Trophoblast cell (in vitro differentiated cells and primary cell): ENCODE results near the gene AGAP1.

Source experiments
- DNase-seq, 2 donors: peaks; one replicate each; pipeline ENCODE4 v3.0.0-alpha.2; 2016
- H2AFZ ChIP-seq: 2 replicates; pipeline ENCODE4 v1.6.1; 2013; ENCODE audit warnings: low read length, moderate library complexity, mild to moderate bottlenecking; ENCODE audit not compliant: insufficient read depth, poor library complexity
- H2AK5ac ChIP-seq: 2 replicates; pipeline ENCODE4 v1.6.1; 2013; ENCODE audit warnings: mild to moderate bottlenecking, low read length
- H2BK120ac ChIP-seq: 2 replicates; pipeline ENCODE4 v1.6.1; 2013; ENCODE audit warnings: low read length, mild to moderate bottlenecking, moderate library complexity; ENCODE audit not compliant: insufficient read depth, poor library complexity
- H2BK12ac ChIP-seq: 2 replicates; pipeline ENCODE4 v1.6.1; 2013; ENCODE audit warnings: mild to moderate bottlenecking, low read length, moderate library complexity
- H2BK5ac ChIP-seq: 2 replicates; pipeline ENCODE4 v1.6.1; 2013; ENCODE audit warnings: low read length, low read depth, moderate library complexity, mild to moderate bottlenecking; ENCODE audit not compliant: poor library complexity
- H3K14ac ChIP-seq: 2 replicates; pipeline ENCODE4 v1.6.1; 2013; ENCODE audit warnings: mild to moderate bottlenecking, low read length
- H3K18ac ChIP-seq: 2 replicates; pipeline ENCODE4 v1.6.1; 2013; ENCODE audit warnings: mild to moderate bottlenecking, low read length
- H3K23ac ChIP-seq: 2 replicates; pipeline ENCODE4 v1.6.1; 2013; ENCODE audit warnings: low read length
- H3K27ac ChIP-seq: 2 replicates; pipeline ENCODE4 v1.5.1; 2013; ENCODE audit warnings: low read depth, mild to moderate bottlenecking, inconsistent platforms, low read length, moderate library complexity
- H3K27me3 ChIP-seq: 2 replicates; pipeline ENCODE4 v1.6.1; 2013; ENCODE audit warnings: inconsistent platforms, mild to moderate bottlenecking, low read length, moderate library complexity; ENCODE audit not compliant: insufficient read depth
- H3K36me3 ChIP-seq, 2 experiments: 1 replicate in 1 of 2; 2 replicates in 1 of 2; pipeline ENCODE4 v1.6.1; 2013; ENCODE audit warnings: low read length in 2 of 2, mild to moderate bottlenecking in 2 of 2, moderate library complexity in 1 of 2; ENCODE audit not compliant: insufficient read depth in 2 of 2, control insufficient read depth in 1 of 2
- H3K4ac ChIP-seq: 2 replicates; pipeline ENCODE4 v1.6.1; 2013; ENCODE audit warnings: low read depth, mild to moderate bottlenecking, low read length, moderate library complexity
- H3K4me1 ChIP-seq, 2 experiments: 1 replicate in 1 of 2; 2 replicates in 1 of 2; pipeline ENCODE4 v1.6.1; 2013; ENCODE audit warnings: low read length in 2 of 2, mild to moderate bottlenecking in 2 of 2, moderate library complexity in 1 of 2; ENCODE audit not compliant: insufficient read depth in 2 of 2, control insufficient read depth in 1 of 2
- H3K4me2 ChIP-seq: 2 replicates; pipeline ENCODE4 v1.6.1; 2013; ENCODE audit warnings: inconsistent platforms, mild to moderate bottlenecking, low read length, moderate library complexity
- H3K4me3 ChIP-seq: 2 replicates; pipeline ENCODE4 v1.5.1; 2013; ENCODE audit warnings: mild to moderate bottlenecking, low read depth, low read length, inconsistent platforms
- H3K79me1 ChIP-seq: one replicate; pipeline ENCODE4 v1.6.1; 2013; ENCODE audit warnings: low read length
- H3K79me2 ChIP-seq: 2 replicates; pipeline ENCODE4 v1.6.1; 2013; ENCODE audit warnings: low read length, mild to moderate bottlenecking; ENCODE audit not compliant: control insufficient read depth, insufficient read depth, poor library complexity
- H3K9ac ChIP-seq: 2 replicates; pipeline ENCODE4 v1.6.1; 2013; ENCODE audit warnings: mild to moderate bottlenecking, low read length
- H3K9me3 ChIP-seq: 2 replicates; pipeline ENCODE4 v1.6.1; 2013; ENCODE audit warnings: low read depth, mild to moderate bottlenecking, control low read depth, inconsistent platforms, low read length; ENCODE audit not compliant: insufficient read depth
- H4K12ac ChIP-seq: 2 replicates; pipeline ENCODE4 v1.6.1; 2013; ENCODE audit warnings: low read depth, mild to moderate bottlenecking, low read length, moderate library complexity
- H4K8ac ChIP-seq: 2 replicates; pipeline ENCODE4 v1.6.1; 2013; ENCODE audit warnings: low read depth, mild to moderate bottlenecking, low read length, moderate library complexity
- H4K91ac ChIP-seq: one replicate; pipeline ENCODE4 v1.6.1; 2013; ENCODE audit warnings: low read depth, mild to moderate bottlenecking, low read length, moderate library complexity
- WGBS: extraction: QIAGEN DNeasy Blood & Tissue Kit; methylation state at CpG from one replicate; pipeline ENCODE4 v1.1.7; 2013; ENCODE audit warnings: missing lambda C conversion rate; ENCODE audit not compliant: insufficient read length, insufficient coverage; ENCODE audit errors: extremely low coverage; 5-methylcytosine and 5-hydroxymethylcytosine counted together

The AGAP1 gene

DNA sequence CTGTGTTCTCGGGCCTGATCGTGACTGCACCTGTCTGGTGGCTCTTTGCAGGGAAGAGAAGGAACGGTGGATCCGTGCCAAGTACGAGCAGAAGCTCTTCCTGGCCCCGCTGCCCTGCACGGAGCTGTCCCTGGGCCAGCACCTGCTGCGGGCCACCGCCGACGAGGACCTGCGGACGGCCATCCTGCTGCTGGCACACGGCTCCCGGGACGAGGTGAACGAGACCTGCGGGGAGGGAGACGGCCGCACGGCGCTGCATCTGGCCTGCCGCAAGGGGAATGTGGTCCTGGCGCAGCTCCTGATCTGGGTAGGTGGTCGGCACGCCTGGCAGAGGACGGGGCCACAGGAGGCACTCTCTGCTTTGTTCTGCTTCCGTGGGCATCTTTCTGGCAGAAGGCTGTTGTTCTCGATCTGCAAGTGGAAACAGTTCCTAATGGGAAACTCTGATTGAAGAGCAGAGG lies 626.3 kb downstream of the AGAP1 start:
- H3K4ac ChIP-seq, result no peak overlapping the region
- H3K79me2 ChIP-seq, result no peaks in the 10 kb centered on the region
- H2AK5ac ChIP-seq, result no peak overlapping the region
- WGBS, result no CpG with 5 or more reads among the region's 29 CpGs
- no peak overlapping the region for H2BK120ac ChIP-seq
- no peak overlapping the region for H3K4me3 ChIP-seq
- H3K23ac ChIP-seq, result no peak overlapping the region
- H3K4me1 ChIP-seq, result no peaks in the 10 kb centered on the region
- no peaks in the 10 kb centered on the region for H3K9me3 ChIP-seq
- no peaks in the 10 kb centered on the region for H3K27me3 ChIP-seq
- no peak overlapping the region for H4K12ac ChIP-seq
- no peak overlapping the region for H2AFZ ChIP-seq
- peaks cover 0 to 6% of the 10 kb centered on the region in 2 experiments for H3K36me3 ChIP-seq
- DNase-seq, result no peak
- no peak overlapping the region for H3K4me2 ChIP-seq
- no peak overlapping the region for H4K8ac ChIP-seq
- no peak overlapping the region for H2BK12ac ChIP-seq
- no peak overlapping the region for H4K91ac ChIP-seq
- no peak overlapping the region for H3K9ac ChIP-seq
- no peak overlapping the region for H3K14ac ChIP-seq
- H3K18ac ChIP-seq, result no peak overlapping the region
- no peak overlapping the region for H2BK5ac ChIP-seq
- H3K79me1 ChIP-seq, result no peaks in the 10 kb centered on the region
- no peak overlapping the region for H3K27ac ChIP-seq

DNA sequence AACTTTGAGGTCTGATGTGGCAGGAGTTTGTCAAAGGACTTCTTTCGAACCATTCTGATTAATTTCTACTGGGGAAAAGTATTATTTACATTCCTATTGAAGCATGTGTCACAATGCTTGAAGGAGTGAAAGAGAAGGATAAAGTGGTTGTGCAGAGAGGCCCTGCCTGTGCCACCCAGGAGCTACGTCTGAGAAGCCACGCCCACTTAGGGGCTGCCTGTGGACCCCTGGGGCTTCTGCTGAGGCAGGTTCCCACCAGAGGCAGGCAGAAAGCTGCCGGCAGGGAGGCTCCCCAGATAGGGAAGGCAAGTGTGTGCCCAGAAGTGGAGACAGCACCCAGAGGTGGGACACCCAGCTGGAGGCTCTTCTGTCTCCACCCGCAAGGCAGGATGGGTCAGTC lies 627.0 kb downstream of the AGAP1 start:
- H3K23ac ChIP-seq, result no peak overlapping the region
- no peak overlapping the region for H4K91ac ChIP-seq
- no peak overlapping the region for H4K12ac ChIP-seq
- H3K9ac ChIP-seq, result no peak overlapping the region
- H3K18ac ChIP-seq, result no peak overlapping the region
- no peak overlapping the region for H3K4ac ChIP-seq
- H2AFZ ChIP-seq, result no peak overlapping the region
- DNase-seq, result no peak
- H3K36me3 ChIP-seq, result peaks cover 2 to 6% of the 10 kb centered on the region in 2 experiments
- H3K27me3 ChIP-seq, result no peaks in the 10 kb centered on the region
- H2BK12ac ChIP-seq, result no peak overlapping the region
- no peak overlapping the region for H3K4me2 ChIP-seq
- H4K8ac ChIP-seq, result no peak overlapping the region
- H3K79me1 ChIP-seq, result no peaks in the 10 kb centered on the region
- H3K79me2 ChIP-seq, result no peaks in the 10 kb centered on the region
- WGBS, result no CpG with 5 or more reads among the region's 5 CpGs
- no peak overlapping the region for H3K14ac ChIP-seq
- H2BK120ac ChIP-seq, result no peak overlapping the region
- H3K9me3 ChIP-seq, result no peaks in the 10 kb centered on the region
- H3K4me3 ChIP-seq, result no peak overlapping the region
- H2AK5ac ChIP-seq, result no peak overlapping the region
- H2BK5ac ChIP-seq, result no peak overlapping the region
- H3K27ac ChIP-seq, result no peak overlapping the region
- H3K4me1 ChIP-seq, result no peaks in the 10 kb centered on the region

DNA sequence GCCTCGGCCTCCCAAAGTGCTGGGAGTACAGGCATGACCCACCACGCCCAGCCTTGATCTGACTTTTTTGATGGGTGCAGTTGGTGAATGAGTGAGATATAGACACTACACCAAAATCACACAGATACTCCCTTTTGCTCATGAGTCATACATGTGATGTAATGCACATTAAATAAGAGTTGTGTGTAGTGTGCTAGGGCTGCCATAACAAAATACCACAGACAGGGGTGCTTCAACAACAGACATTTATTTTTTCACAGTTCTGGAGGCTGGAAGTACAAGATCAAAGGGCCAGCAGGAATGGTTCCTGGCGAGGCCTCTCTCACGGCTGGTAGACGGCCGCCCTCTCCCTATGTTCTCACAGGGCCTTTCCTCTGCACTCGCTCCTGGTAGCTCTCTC lies 627.7 kb downstream of the AGAP1 start:
- H4K8ac ChIP-seq, result no peak overlapping the region
- H4K12ac ChIP-seq, result no peak overlapping the region
- H3K27ac ChIP-seq, result no peak overlapping the region
- H3K18ac ChIP-seq, result no peak overlapping the region
- H2BK120ac ChIP-seq, result no peak overlapping the region
- no peak overlapping the region for H3K4me3 ChIP-seq
- H3K4me2 ChIP-seq, result no peak overlapping the region
- H2AFZ ChIP-seq, result no peak overlapping the region
- H3K23ac ChIP-seq, result no peak overlapping the region
- H3K9ac ChIP-seq, result no peak overlapping the region
- no peaks in the 10 kb centered on the region for H3K79me1 ChIP-seq
- DNase-seq, result no peak
- H3K4me1 ChIP-seq, result no peaks in the 10 kb centered on the region
- H2BK5ac ChIP-seq, result no peak overlapping the region
- H2BK12ac ChIP-seq, result no peak overlapping the region
- H2AK5ac ChIP-seq, result no peak overlapping the region
- no CpG with 5 or more reads among the region's 7 CpGs for WGBS
- H4K91ac ChIP-seq, result no peak overlapping the region
- H3K36me3 ChIP-seq, result peaks cover 2 to 6% of the 10 kb centered on the region in 2 experiments
- H3K14ac ChIP-seq, result no peak overlapping the region
- no peaks in the 10 kb centered on the region for H3K9me3 ChIP-seq
- H3K27me3 ChIP-seq, result no peaks in the 10 kb centered on the region
- no peak overlapping the region for H3K4ac ChIP-seq
- H3K79me2 ChIP-seq, result no peaks in the 10 kb centered on the region

DNA sequence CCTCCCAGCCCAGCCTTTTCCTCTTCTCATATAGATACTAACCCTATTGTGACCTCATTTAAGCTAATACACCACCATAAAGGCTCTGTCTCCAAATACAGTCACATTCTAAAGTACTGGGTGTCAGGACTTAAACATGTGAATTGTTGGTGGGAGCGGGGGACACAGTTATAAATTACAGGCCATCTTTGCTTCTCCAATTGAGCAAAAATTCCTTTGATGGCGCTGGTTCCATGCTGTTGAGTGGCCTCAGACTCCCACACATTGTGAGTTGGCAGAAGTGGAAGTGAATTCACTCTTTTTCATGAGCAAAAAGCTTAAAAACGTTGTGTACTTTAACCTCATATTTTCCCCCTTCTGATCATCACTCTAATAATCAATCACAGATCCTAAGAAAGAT lies 628.4 kb downstream of the AGAP1 start:
- Histone ChIP-seq H3K9me3 (no peaks in the 10 kb centered on the region), H3K4me1 (no peaks in the 10 kb centered on the region), H2BK5ac (no peak overlapping the region), H3K27me3 (no peaks in the 10 kb centered on the region), H3K79me1 (no peaks in the 10 kb centered on the region), H4K12ac (no peak overlapping the region), H3K14ac (no peak overlapping the region), H3K79me2 (no peaks in the 10 kb centered on the region), H4K8ac (no peak overlapping the region), H3K4me2 (no peak overlapping the region), H2BK12ac (no peak overlapping the region), H3K23ac (no peak overlapping the region), H4K91ac (no peak overlapping the region), H3K9ac (no peak overlapping the region), H2AFZ (no peak overlapping the region), H3K18ac (no peak overlapping the region), H3K4ac (no peak overlapping the region), H3K36me3 (peaks cover 2 to 8% of the 10 kb centered on the region in 2 experiments), H2BK120ac (no peak overlapping the region), H3K27ac (no peak overlapping the region), H3K4me3 (no peak overlapping the region), H2AK5ac (no peak overlapping the region)
- no CpG with 5 or more reads among the region's 3 CpGs for WGBS
- no peak for DNase-seq
